Measurements from ENCODE around the gene HOXA3.

The HOXA3 gene

DNA sequence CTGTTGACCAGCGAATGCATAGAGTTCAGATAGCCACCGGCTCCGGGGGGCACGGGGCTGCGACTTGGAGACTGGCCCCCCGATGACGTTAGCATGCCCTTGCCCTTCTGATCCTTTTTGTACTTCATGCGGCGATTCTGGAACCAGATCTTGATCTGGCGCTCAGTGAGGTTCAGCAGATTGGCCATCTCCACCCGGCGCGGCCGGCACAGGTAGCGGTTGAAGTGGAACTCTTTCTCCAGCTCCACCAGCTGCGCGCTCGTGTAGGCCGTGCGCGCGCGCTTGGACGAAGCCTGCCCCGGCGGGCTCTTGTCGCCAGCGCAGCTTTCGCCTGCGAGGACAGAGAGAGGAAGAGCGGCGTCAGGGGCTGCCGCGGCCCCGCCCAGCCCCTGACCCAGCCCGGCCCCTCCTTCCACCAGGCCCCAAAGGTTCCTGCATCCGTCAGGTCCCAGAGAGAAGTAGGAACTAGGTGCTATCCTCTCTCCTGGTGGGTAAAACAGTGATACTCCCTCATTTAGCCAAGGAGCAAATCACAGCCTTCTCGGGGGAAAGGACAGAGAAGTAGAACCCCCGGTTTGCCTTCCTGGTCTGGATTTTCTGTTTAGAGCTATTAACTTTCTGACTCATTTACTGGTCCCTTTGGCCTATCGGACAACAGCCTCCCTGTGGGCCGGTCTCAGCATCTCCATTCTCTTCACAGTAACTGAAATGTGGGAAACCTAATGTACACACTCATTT lies 43.8 kb downstream of the HOXA3 start:
- Histone ChIP-seq H3K4me3 (replicated peaks; ENCODE audit: insufficient read depth, low read length) (no peak overlapping the region), H3K27ac (replicated peaks) (no peak overlapping the region), H3K27me3 (ENCODE audit: insufficient read depth, poor library complexity, severe bottlenecking) (peaks cover 16% of the 10 kb centered on the region)
- no peak for DNase-seq (ENCODE audit: low read depth in 1 of 2, low spot score in 1 of 2)
- no peak for TF ChIP-seq SPI1 (IDR thresholded peaks at IDR 0.05; ENCODE audit: borderline replicate concordance, low read depth)
- no peak for TF ChIP-seq POLR2AphosphoS5 (IDR thresholded peaks at IDR 0.05; ENCODE audit: low read depth)
- TF ChIP-seq GABPA (IDR thresholded peaks at IDR 0.05; ENCODE audit: low read depth) = no peak
- TF ChIP-seq REST (IDR thresholded peaks at IDR 0.05; ENCODE audit: insufficient replicate concordance, low read depth) = no peak
- TF ChIP-seq CTCF (IDR thresholded peaks at IDR 0.05; ENCODE audit: insufficient read depth, low read length) = no peak

DNA sequence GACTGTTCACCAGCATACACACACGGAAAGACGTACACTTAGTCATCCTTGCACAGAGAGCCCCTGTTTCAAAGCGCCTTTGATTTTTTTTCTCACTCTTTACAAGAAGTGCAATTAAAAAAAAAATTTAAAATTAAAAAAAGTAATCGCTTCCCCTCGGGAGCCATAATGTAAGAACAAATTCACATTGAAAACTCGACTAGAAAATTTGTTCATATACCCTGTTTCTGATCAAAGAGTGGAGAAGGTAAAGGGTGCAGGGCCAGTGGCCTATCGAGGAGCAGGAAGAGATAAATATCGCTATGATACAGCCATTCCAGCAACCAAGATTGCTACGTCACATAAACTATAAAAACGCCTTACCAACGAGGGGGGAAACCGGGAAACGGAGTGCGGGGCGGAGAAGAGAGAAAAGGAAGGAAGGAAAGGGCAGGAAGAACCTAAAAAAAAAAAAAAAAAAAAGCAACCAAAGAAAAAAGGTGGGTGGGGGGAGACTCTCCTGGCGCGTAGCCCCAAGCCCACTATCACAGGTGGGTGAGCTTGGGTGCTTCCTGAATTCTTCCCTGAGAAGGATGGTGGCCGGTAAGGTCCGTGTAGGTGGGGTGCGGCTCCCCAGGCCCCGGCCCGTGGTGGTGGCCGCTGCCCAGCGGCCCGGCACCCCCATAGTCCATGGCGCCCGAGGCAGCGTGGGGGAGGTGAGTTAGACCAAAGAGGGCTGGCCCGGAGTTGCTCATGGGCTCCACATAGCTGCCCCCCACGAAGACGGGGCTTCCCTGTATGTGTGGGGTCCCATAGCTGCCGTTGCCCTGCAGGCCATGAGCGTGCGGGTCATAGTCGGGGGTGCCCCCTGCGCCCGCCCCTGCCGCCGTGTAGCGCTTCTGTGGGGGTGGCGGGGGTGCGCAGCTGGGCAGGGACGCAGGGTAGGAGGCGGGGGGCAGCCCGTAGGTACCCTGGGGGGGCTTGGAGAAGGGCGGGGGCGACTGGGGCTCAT lies 44.7 kb downstream of the HOXA3 start:
- TF ChIP-seq REST (IDR thresholded peaks at IDR 0.05; ENCODE audit: insufficient replicate concordance, low read depth) = no peak
- TF ChIP-seq POLR2AphosphoS5 (IDR thresholded peaks at IDR 0.05; ENCODE audit: low read depth) = no peak
- TF ChIP-seq GABPA (IDR thresholded peaks at IDR 0.05; ENCODE audit: low read depth) = no peak
- TF ChIP-seq SPI1 (IDR thresholded peaks at IDR 0.05; ENCODE audit: borderline replicate concordance, low read depth) = no peak
- no peak for TF ChIP-seq CTCF (IDR thresholded peaks at IDR 0.05; ENCODE audit: insufficient read depth, low read length)
- H3K27ac ChIP-seq (replicated peaks) = no peak overlapping the region
- DNase-seq (ENCODE audit: low read depth in 1 of 2, low spot score in 1 of 2) = no peak
- peaks cover 25% of the 10 kb centered on the region for H3K27me3 ChIP-seq (ENCODE audit: insufficient read depth, poor library complexity, severe bottlenecking)
- no peak overlapping the region for H3K4me3 ChIP-seq (replicated peaks; ENCODE audit: insufficient read depth, low read length)

- Histone ChIP-seq H3K4me3 (replicated peaks; ENCODE audit: insufficient read depth, low read length) (no peak overlapping the region), H3K27ac (replicated peaks) (no peak overlapping the region), H3K27me3 (ENCODE audit: insufficient read depth, poor library complexity, severe bottlenecking) (peaks cover 30% of the 10 kb centered on the region)
- no peak for DNase-seq (ENCODE audit: low read depth in 1 of 2, low spot score in 1 of 2)
- TF ChIP-seq REST (IDR thresholded peaks at IDR 0.05; ENCODE audit: insufficient replicate concordance, low read depth) (no peak), GABPA (IDR thresholded peaks at IDR 0.05; ENCODE audit: low read depth) (no peak), SPI1 (IDR thresholded peaks at IDR 0.05; ENCODE audit: borderline replicate concordance, low read depth) (no peak), CTCF (IDR thresholded peaks at IDR 0.05; ENCODE audit: insufficient read depth, low read length) (no peak), POLR2AphosphoS5 (IDR thresholded peaks at IDR 0.05; ENCODE audit: low read depth) (no peak)
These were observed 45.5 kb downstream of the HOXA3 start for GRCh38 chr7:27106901-27107240.

Data from HL-60 (cell line).